ENCODE data around the gene TNFRSF13B.

- no peak for TF ChIP-seq BCLAF1 (IDR thresholded peaks at IDR 0.05)
- no peak for TF ChIP-seq REST (IDR thresholded peaks at IDR 0.05; ENCODE audit: low read depth, low read length)
- TF ChIP-seq BHLHE40 (IDR thresholded peaks at IDR 0.05; ENCODE audit: borderline replicate concordance in 1 of 2, low read depth in 2 of 2, low read length in 1 of 2) = no peak
- TF ChIP-seq POLR2AphosphoS5 (IDR thresholded peaks at IDR 0.05; ENCODE audit: low read length) = no peak
Observed at GRCh38 chr17:16995930-16996329, 24.0 kb upstream of the TNFRSF13B start.
